ENCODE measurements around the gene HIGD1B.
"Not testable (repeated sequence)": the region's sequence is repeated elsewhere in the genome, so short reads cannot be mapped to it uniquely, and the experiment has no call there.

HIGD1B gene

GRCh38 chr17:44807093-44807816 is 40.4 kb upstream of the HIGD1B start:
- Histone ChIP-seq H2BK5ac (ENCODE audit: low read depth, low read length, poor library complexity) (no peak overlapping the region), H3K14ac (ENCODE audit: low read length) (no peak overlapping the region), H3K4me2 (ENCODE audit: low read length) (no peak overlapping the region), H3K23ac (ENCODE audit: low read length) (no peak overlapping the region), H3K79me2 (ENCODE audit: control insufficient read depth, insufficient read depth, low read length, poor library complexity) (peaks cover 3% of the 10 kb centered on the region), H3K4me3 (ENCODE audit: low read depth, low read length) (no peak overlapping the region), H2AFZ (ENCODE audit: insufficient read depth, low read length, poor library complexity) (no peak overlapping the region), H3K18ac (ENCODE audit: low read length) (no peak overlapping the region), H2AK5ac (ENCODE audit: low read length) (no peak overlapping the region), H3K4me1 (ENCODE audit: control insufficient read depth in 1 of 2, insufficient read depth in 2 of 2, low read length in 2 of 2) (no peaks in the 10 kb centered on the region), H2BK120ac (ENCODE audit: insufficient read depth, low read length, poor library complexity) (no peak overlapping the region), H3K27ac (ENCODE audit: low read depth, low read length) (no peak overlapping the region), H2BK12ac (ENCODE audit: low read length) (no peak overlapping the region), H3K79me1 (ENCODE audit: low read length) (no peaks in the 10 kb centered on the region), H3K9me3 (ENCODE audit: insufficient read depth, low read depth, low read length) (no peaks in the 10 kb centered on the region), H3K36me3 (ENCODE audit: control insufficient read depth in 1 of 2, insufficient read depth in 2 of 2, low read length in 2 of 2) (peaks cover 11 to 14% of the 10 kb centered on the region in 2 experiments), H4K12ac (ENCODE audit: low read depth, low read length) (no peak overlapping the region), H3K4ac (ENCODE audit: low read depth, low read length) (no peak overlapping the region), H3K27me3 (ENCODE audit: insufficient read depth, low read length) (no peaks in the 10 kb centered on the region), H4K91ac (ENCODE audit: low read depth, low read length) (no peak overlapping the region), H3K9ac (ENCODE audit: low read length) (no peak overlapping the region), H4K8ac (ENCODE audit: low read depth, low read length) (no peak overlapping the region)
- peak in 1 of 2 donors; percentile 46 for DNase-seq
- no CpG with 5 or more reads among the region's 4 CpGs for WGBS (ENCODE audit: extremely low coverage, insufficient coverage, insufficient read length)

- no peak overlapping the region for H2BK120ac ChIP-seq (ENCODE audit: insufficient read depth, low read length, poor library complexity)
- H3K36me3 ChIP-seq (ENCODE audit: control insufficient read depth in 1 of 2, insufficient read depth in 2 of 2, low read length in 2 of 2), result peaks cover 11 to 14% of the 10 kb centered on the region in 2 experiments
- no peak overlapping the region for H3K27ac ChIP-seq (ENCODE audit: low read depth, low read length)
- H3K4me1 ChIP-seq (ENCODE audit: control insufficient read depth in 1 of 2, insufficient read depth in 2 of 2, low read length in 2 of 2), result no peaks in the 10 kb centered on the region
- H2AK5ac ChIP-seq (ENCODE audit: low read length), result no peak overlapping the region
- H4K12ac ChIP-seq (ENCODE audit: low read depth, low read length), result no peak overlapping the region
- H3K4ac ChIP-seq (ENCODE audit: low read depth, low read length), result no peak overlapping the region
- no peaks in the 10 kb centered on the region for H3K9me3 ChIP-seq (ENCODE audit: insufficient read depth, low read depth, low read length)
- no peaks in the 10 kb centered on the region for H3K27me3 ChIP-seq (ENCODE audit: insufficient read depth, low read length)
- H3K79me1 ChIP-seq (ENCODE audit: low read length), result no peaks in the 10 kb centered on the region
- no peak overlapping the region for H3K4me2 ChIP-seq (ENCODE audit: low read length)
- DNase-seq, result no peak
- H2BK5ac ChIP-seq (ENCODE audit: low read depth, low read length, poor library complexity), result no peak overlapping the region
- no peak overlapping the region for H2BK12ac ChIP-seq (ENCODE audit: low read length)
- H3K79me2 ChIP-seq (ENCODE audit: control insufficient read depth, insufficient read depth, low read length, poor library complexity), result peaks cover 3% of the 10 kb centered on the region
- H3K14ac ChIP-seq (ENCODE audit: low read length), result no peak overlapping the region
- no CpG with 5 or more reads among the region's 3 CpGs for WGBS (ENCODE audit: extremely low coverage, insufficient coverage, insufficient read length)
- no peak overlapping the region for H4K91ac ChIP-seq (ENCODE audit: low read depth, low read length)
- no peak overlapping the region for H3K4me3 ChIP-seq (ENCODE audit: low read depth, low read length)
- H3K23ac ChIP-seq (ENCODE audit: low read length), result no peak overlapping the region
- no peak overlapping the region for H3K9ac ChIP-seq (ENCODE audit: low read length)
- no peak overlapping the region for H4K8ac ChIP-seq (ENCODE audit: low read depth, low read length)
- no peak overlapping the region for H2AFZ ChIP-seq (ENCODE audit: insufficient read depth, low read length, poor library complexity)
- no peak overlapping the region for H3K18ac ChIP-seq (ENCODE audit: low read length)
Measured at GRCh38 chr17:44807817-44808155, 39.9 kb upstream of the HIGD1B start.

GRCh38 chr17:44808156-44808555 is 39.5 kb upstream of the HIGD1B start:
- H3K79me1 ChIP-seq (ENCODE audit: low read length), result no peaks in the 10 kb centered on the region
- H3K14ac ChIP-seq (ENCODE audit: low read length), result no peak overlapping the region
- no peak overlapping the region for H2AFZ ChIP-seq (ENCODE audit: insufficient read depth, low read length, poor library complexity)
- peaks cover 3% of the 10 kb centered on the region for H3K79me2 ChIP-seq (ENCODE audit: control insufficient read depth, insufficient read depth, low read length, poor library complexity)
- H3K4ac ChIP-seq (ENCODE audit: low read depth, low read length), result no peak overlapping the region
- DNase-seq, result no peak
- no peak overlapping the region for H3K4me2 ChIP-seq (ENCODE audit: low read length)
- H3K27me3 ChIP-seq (ENCODE audit: insufficient read depth, low read length), result no peaks in the 10 kb centered on the region
- H4K12ac ChIP-seq (ENCODE audit: low read depth, low read length), result no peak overlapping the region
- H4K91ac ChIP-seq (ENCODE audit: low read depth, low read length), result no peak overlapping the region
- no peak overlapping the region for H3K23ac ChIP-seq (ENCODE audit: low read length)
- WGBS (ENCODE audit: extremely low coverage, insufficient coverage, insufficient read length), result no CpG with 5 or more reads among the region's 4 CpGs
- no peak overlapping the region for H3K4me3 ChIP-seq (ENCODE audit: low read depth, low read length)
- H2AK5ac ChIP-seq (ENCODE audit: low read length), result no peak overlapping the region
- H3K36me3 ChIP-seq (ENCODE audit: control insufficient read depth in 1 of 2, insufficient read depth in 2 of 2, low read length in 2 of 2), result peaks cover 11 to 14% of the 10 kb centered on the region in 2 experiments
- no peak overlapping the region for H2BK120ac ChIP-seq (ENCODE audit: insufficient read depth, low read length, poor library complexity)
- H3K4me1 ChIP-seq (ENCODE audit: control insufficient read depth in 1 of 2, insufficient read depth in 2 of 2, low read length in 2 of 2), result no peaks in the 10 kb centered on the region
- no peaks in the 10 kb centered on the region for H3K9me3 ChIP-seq (ENCODE audit: insufficient read depth, low read depth, low read length)
- H3K18ac ChIP-seq (ENCODE audit: low read length), result no peak overlapping the region
- H4K8ac ChIP-seq (ENCODE audit: low read depth, low read length), result no peak overlapping the region
- H3K9ac ChIP-seq (ENCODE audit: low read length), result no peak overlapping the region
- no peak overlapping the region for H2BK5ac ChIP-seq (ENCODE audit: low read depth, low read length, poor library complexity)
- H3K27ac ChIP-seq (ENCODE audit: low read depth, low read length), result no peak overlapping the region
- H2BK12ac ChIP-seq (ENCODE audit: low read length), result no peak overlapping the region

GRCh38 chr17:44808656-44809388 is 38.9 kb upstream of the HIGD1B start:
- not testable (repeated sequence) for H3K4me3 ChIP-seq (ENCODE audit: low read depth, low read length); H2BK12ac ChIP-seq (ENCODE audit: low read length); H2AK5ac ChIP-seq (ENCODE audit: low read length); H3K9me3 ChIP-seq (ENCODE audit: insufficient read depth, low read depth, low read length); H3K4me2 ChIP-seq (ENCODE audit: low read length); H3K4me1 ChIP-seq (ENCODE audit: control insufficient read depth in 1 of 2, insufficient read depth in 2 of 2, low read length in 2 of 2); H3K18ac ChIP-seq (ENCODE audit: low read length); H2BK120ac ChIP-seq (ENCODE audit: insufficient read depth, low read length, poor library complexity); H4K8ac ChIP-seq (ENCODE audit: low read depth, low read length); H3K27ac ChIP-seq (ENCODE audit: low read depth, low read length); H3K23ac ChIP-seq (ENCODE audit: low read length); H4K12ac ChIP-seq (ENCODE audit: low read depth, low read length); H3K27me3 ChIP-seq (ENCODE audit: insufficient read depth, low read length); H3K79me2 ChIP-seq (ENCODE audit: control insufficient read depth, insufficient read depth, low read length, poor library complexity); H3K9ac ChIP-seq (ENCODE audit: low read length); H3K4ac ChIP-seq (ENCODE audit: low read depth, low read length); H2BK5ac ChIP-seq (ENCODE audit: low read depth, low read length, poor library complexity); H3K79me1 ChIP-seq (ENCODE audit: low read length); H3K14ac ChIP-seq (ENCODE audit: low read length); H4K91ac ChIP-seq (ENCODE audit: low read depth, low read length); H2AFZ ChIP-seq (ENCODE audit: insufficient read depth, low read length, poor library complexity)
- DNase-seq, result peak; percentile 68 to 82
- WGBS (ENCODE audit: extremely low coverage, insufficient coverage, insufficient read length), result no CpG with 5 or more reads among the region's 9 CpGs
- H3K36me3 ChIP-seq (ENCODE audit: control insufficient read depth in 1 of 2, insufficient read depth in 2 of 2, low read length in 2 of 2), result peaks cover 11 to 14% of the 10 kb centered on the region in 2 experiments

Data from trophoblast cell (in vitro differentiated cells and primary cell).